ENCODE measurements around the gene LCN10.

GRCh38 chr9:136746155-136746490 is 3.4 kb upstream of the LCN10 start:
- no peak for TF ChIP-seq CTCF (IDR thresholded peaks at IDR 0.05; ENCODE audit: low read length)
- TF ChIP-seq EZH2 (IDR thresholded peaks at IDR 0.05; ENCODE audit: borderline replicate concordance, low read length) = no peak
